ENCODE results near the gene PARG.
A peak's percentile ranks its signal among the peaks of the same experiment; 100 is the strongest.
"Not testable (repeated sequence)": the region's sequence is repeated elsewhere in the genome, so short reads cannot be mapped to it uniquely, and the experiment has no call there.

PARG gene

DNA sequence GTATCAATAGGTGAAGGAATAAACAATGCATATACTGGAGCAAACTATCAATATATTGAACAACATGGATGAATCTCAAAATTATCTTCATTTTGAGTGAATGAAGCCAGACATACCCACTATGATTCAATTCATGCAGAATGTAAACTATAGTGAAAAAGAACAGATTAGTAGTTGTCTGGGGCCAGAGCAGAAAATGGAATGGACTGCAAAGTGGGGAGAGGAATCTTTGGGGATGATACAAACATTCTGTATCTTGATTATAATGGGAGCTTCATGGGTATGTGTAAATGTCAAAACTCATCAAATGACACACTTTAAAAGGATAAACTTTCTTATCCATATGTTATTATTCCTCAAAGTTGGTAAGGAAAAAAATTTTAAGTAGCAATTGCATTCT lies 23.9 kb downstream of the PARG start:
- in situ Hi-C loops (cut with HindIII; ENCODE audit: low sequenced_read_pairs); DNase-seq (ENCODE audit: low read depth, low spot score); H3K4me3 ChIP-seq (ENCODE audit: low read depth, low read length): not testable (repeated sequence)

GRCh38 chr10:49916451-49916850 lies 25.4 kb downstream of the PARG start:
- DNase-seq (ENCODE audit: low read depth, low spot score); in situ Hi-C loops (cut with HindIII; ENCODE audit: low sequenced_read_pairs); H3K4me3 ChIP-seq (ENCODE audit: low read depth, low read length): not testable (repeated sequence)
- TF ChIP-seq CTCF (IDR thresholded peaks at IDR 0.05; ENCODE audit: low read depth, low read length) = peak; percentile 4

DNA sequence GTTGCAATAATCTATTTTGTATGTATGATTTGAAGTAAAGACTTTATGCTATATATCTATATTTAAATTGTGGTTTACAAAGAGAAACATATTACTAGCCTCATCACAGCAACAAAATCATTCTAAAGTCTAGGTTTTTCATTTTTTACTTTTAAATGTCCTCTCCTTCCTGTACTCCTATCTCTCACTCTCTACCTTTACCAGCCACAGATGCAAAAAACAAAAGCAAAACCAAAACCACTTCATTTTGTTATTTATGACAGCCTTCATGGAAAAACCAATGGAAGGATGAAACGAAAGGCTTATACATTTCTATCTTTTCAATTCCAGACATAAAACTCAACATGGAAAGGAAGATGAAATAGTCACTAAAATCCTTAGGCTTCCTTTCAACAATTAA lies 31.5 kb downstream of the PARG start:
- in situ Hi-C loops (cut with HindIII; ENCODE audit: low sequenced_read_pairs); DNase-seq (ENCODE audit: low read depth, low spot score); H3K4me3 ChIP-seq (ENCODE audit: low read depth, low read length): not testable (repeated sequence)

DNA sequence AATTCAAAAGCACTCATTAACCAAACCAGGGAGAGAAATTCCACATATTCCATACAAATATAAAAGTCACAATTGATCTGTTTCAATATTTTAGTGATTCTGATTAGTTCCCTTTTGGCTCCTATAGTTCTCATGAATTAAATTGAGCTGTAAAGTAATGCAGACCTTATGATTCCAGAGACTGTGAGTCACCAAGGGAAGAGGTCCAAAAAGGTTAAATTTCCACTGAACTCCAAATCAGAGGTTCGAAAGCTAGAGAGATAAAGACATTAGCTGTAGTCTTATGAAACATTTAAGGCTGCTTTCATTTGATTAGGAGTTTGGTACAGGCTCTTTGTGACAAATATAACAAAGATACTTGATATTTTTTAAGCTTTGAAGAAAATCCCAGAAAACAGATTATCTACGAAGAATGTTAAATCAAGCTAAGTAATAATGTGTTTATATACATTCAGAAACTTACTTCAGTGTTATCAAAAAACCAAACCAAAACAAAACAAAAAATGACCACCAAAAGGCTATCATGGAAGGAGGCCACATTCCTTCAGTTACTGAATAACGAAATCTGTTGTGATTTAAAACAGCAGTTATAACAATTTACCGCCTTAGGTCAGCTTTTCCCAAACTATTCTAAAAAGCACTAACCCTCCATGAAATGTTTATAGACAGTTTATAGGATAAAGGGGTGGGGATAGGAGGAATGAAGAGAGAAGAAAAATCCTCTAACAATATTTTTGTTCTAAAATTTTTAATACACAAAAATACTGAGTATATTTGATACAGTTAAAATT lies 33.3 kb downstream of the PARG start:
- DNase-seq (ENCODE audit: low read depth, low spot score); in situ Hi-C loops (cut with HindIII; ENCODE audit: low sequenced_read_pairs); H3K4me3 ChIP-seq (ENCODE audit: low read depth, low read length): not testable (repeated sequence)

- DNase-seq (ENCODE audit: low read depth, low spot score); in situ Hi-C loops (cut with HindIII; ENCODE audit: low sequenced_read_pairs); H3K4me3 ChIP-seq (ENCODE audit: low read depth, low read length): not testable (repeated sequence)
Observed at GRCh38 chr10:49903829-49904228, 38.0 kb downstream of the PARG start.

DNA sequence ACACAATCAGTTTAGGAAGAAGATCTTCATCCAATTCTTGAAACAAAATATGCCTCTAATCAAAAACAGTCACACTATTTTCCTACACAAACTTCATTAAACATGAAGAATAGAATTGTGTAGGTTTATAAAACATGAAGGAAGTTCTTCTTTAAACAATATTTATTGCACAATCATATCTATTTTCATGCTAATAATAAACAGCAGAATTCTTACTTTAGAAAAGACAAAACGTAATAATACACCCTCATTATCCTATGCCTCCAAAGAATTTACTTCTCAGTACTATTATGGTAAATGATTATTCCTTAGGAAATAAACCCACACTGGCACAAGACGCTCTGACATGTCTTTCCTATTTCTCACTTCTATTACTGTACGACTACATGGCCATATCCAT lies 41.4 kb downstream of the PARG start:
- H3K4me3 ChIP-seq (ENCODE audit: low read depth, low read length); in situ Hi-C loops (cut with HindIII; ENCODE audit: low sequenced_read_pairs); DNase-seq (ENCODE audit: low read depth, low spot score): not testable (repeated sequence)

- H3K4me3 ChIP-seq (ENCODE audit: low read depth, low read length); DNase-seq (ENCODE audit: low read depth, low spot score); in situ Hi-C loops (cut with HindIII; ENCODE audit: low sequenced_read_pairs): not testable (repeated sequence)
Observed at GRCh38 chr10:49899999-49900398, 41.8 kb downstream of the PARG start.

DNA sequence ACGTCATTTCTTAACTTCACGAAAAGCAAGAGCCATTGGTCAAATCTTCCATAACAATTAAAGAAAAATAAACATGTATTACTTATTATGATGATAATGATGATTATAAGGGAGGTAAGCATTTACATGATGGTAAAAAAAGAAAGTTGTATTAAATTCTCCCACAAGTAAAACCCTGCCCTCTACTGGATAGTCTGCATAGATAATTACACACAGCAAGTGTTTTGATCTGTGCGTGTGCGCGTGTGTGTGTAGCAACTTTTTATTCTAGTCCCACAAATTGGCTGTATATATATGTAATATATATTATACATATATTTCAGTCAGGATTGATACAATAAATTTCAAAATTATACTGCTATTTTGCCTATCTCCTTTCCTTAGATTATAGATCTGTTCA lies 51.8 kb downstream of the PARG start:
- H3K4me3 ChIP-seq (ENCODE audit: low read depth, low read length); DNase-seq (ENCODE audit: low read depth, low spot score); in situ Hi-C loops (cut with HindIII; ENCODE audit: low sequenced_read_pairs): not testable (repeated sequence)
- peak; percentile 9 for TF ChIP-seq CTCF (IDR thresholded peaks at IDR 0.05; ENCODE audit: low read depth, low read length)

DNA sequence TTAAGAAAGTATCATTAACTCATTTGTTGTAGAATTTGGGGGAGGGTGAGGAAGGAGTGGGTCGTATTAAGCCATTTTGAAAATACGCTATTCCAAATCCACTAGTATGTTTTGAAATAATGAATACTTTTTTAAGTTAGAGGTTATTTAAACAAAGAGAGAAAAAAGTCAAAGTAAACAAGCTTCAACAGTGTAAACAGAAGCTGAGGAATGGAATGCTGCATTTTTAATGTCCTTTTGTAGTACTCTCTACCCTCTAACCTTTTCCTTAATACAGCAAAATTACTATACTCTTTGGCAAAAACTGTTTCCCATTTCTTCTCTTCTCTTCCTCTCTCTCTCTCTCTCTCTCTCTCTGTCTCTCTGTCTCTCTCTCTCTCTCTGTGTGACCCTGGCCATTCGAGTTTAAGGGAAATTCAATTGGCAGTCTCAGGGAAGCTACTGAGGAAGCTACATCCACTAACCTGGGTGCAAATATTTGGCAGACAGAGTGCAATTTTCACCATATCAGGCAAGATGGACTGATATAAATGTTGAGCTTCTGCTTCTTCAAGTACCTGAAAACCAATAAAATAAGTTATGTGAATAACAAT lies 57.0 kb downstream of the PARG start:
- DNase-seq (ENCODE audit: low read depth, low spot score); H3K4me3 ChIP-seq (ENCODE audit: low read depth, low read length); in situ Hi-C loops (cut with HindIII; ENCODE audit: low sequenced_read_pairs): not testable (repeated sequence)

DNA sequence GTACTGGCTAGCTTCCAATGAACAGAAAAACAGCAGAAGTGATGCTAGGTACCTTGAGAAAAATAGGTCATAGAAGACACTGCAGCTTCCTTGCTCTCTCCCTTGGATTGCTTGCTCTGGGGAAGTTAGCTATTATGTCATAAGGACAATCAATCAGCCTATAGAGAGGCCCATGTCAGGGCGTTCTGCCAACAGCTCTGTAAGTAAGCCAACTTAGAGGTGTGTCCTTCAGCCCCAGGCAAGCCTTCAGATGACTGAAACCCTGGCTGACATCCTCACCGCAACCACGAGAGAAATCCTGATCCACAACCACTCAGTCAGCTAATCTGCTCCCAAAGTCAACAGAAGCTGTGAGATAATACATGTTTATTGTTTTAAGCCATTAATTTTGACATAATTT lies 58.0 kb downstream of the PARG start:
- in situ Hi-C loops (cut with HindIII; ENCODE audit: low sequenced_read_pairs); DNase-seq (ENCODE audit: low read depth, low spot score): not testable (repeated sequence)

GRCh38 chr10:49882327-49882726 lies 59.5 kb downstream of the PARG start:
- H3K4me3 ChIP-seq (ENCODE audit: low read depth, low read length); in situ Hi-C loops (cut with HindIII; ENCODE audit: low sequenced_read_pairs); DNase-seq (ENCODE audit: low read depth, low spot score): not testable (repeated sequence)

More for the DNA sequence above, 58.0 kb downstream of the PARG start:
- not testable (repeated sequence) for H3K4me3 ChIP-seq (ENCODE audit: low read depth, low read length)

GRCh38 chr10:49872740-49873139 lies 69.1 kb downstream of the PARG start:
- DNase-seq (ENCODE audit: low read depth, low spot score); in situ Hi-C loops (cut with HindIII; ENCODE audit: low sequenced_read_pairs); H3K4me3 ChIP-seq (ENCODE audit: low read depth, low read length): not testable (repeated sequence)

GRCh38 chr10:49871462-49871861 lies 70.4 kb downstream of the PARG start:
- in situ Hi-C loops (cut with HindIII; ENCODE audit: low sequenced_read_pairs); DNase-seq (ENCODE audit: low read depth, low spot score); H3K4me3 ChIP-seq (ENCODE audit: low read depth, low read length): not testable (repeated sequence)

DNA sequence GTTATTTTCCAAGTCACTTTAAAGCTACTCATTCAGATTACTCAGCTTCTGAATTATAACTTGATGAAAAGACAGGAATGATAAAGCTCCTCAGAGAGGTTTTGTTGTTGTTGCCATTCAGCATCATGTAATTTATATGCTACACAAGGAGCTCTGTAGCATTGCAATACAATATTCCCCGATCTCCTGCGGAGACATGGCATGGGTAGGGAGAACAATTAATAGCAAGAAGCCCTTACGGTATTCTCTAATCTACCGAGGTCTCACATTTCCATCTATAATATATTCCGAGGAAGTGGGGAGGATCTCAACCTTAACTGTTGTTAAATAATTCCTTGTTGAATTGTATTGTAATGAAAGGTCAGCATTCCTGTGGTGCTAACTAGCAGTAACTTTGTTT lies 81.9 kb downstream of the PARG start:
- DNase-seq (ENCODE audit: low read depth, low spot score); in situ Hi-C loops (cut with HindIII; ENCODE audit: low sequenced_read_pairs); H3K4me3 ChIP-seq (ENCODE audit: low read depth, low read length): not testable (repeated sequence)

DNA sequence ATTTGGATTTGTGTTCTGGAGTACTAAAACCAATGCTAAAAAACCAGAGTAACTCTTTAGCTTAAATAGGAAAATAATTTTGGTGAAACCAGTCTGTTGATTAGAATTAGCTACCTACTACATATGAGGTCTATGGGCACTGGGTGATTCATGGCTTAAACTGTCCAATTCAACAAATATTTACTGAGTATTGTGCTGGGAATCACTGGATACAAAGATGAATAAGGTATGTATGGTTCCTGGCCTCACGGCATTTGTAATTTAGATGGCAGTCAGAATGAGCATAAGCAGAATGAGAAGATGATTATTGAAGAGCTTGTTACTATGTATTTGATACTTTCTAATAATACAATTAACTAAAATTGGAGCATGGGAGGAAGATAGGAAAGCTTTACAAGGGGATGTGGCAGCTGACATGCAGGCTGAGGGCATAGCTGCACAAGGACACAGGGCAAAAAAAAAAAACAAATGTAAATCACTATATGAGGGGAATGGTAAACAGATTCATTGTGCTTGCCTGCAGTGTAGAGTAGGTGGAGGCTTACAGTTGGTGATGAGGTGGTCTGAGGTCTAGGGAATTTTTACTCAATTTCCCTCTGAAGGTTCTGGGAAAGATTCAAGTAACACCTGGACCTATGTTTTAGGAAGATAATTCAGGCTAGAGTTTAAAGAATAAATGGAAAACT lies 83.0 kb downstream of the PARG start:
- DNase-seq (ENCODE audit: low read depth, low spot score); in situ Hi-C loops (cut with HindIII; ENCODE audit: low sequenced_read_pairs); H3K4me3 ChIP-seq (ENCODE audit: low read depth, low read length): not testable (repeated sequence)
